GM06990 (cell line): ENCODE results near the gene EML4.

Source experiments
- DNase-seq: peaks from one replicate; pipeline ENCODE4 v3.0.0-alpha.2; 2011; ENCODE audit not compliant: insufficient read length; ENCODE audit errors: extremely low read depth
- H3K27me3 ChIP-seq: replicated peaks from 2 replicates; pipeline ENCODE4 v1.6.0; 2011; ENCODE audit warnings: low read length; ENCODE audit not compliant: control insufficient read depth, insufficient read depth
- H3K36me3 ChIP-seq: 2 replicates; pipeline ENCODE4 v1.5.1; 2011; ENCODE audit warnings: low read length; ENCODE audit not compliant: control insufficient read depth, insufficient read depth
- H3K4me3 ChIP-seq: replicated peaks from 2 replicates; pipeline ENCODE4 v1.5.1; 2011; ENCODE audit warnings: low read depth, mild to moderate bottlenecking, control low read depth, low read length
- CTCF ChIP-seq: IDR thresholded peaks from 2 replicates; pipeline ENCODE4 v1.5.1; 2011; ENCODE audit warnings: low read length, control low read depth, mild to moderate bottlenecking, inconsistent platforms; ENCODE audit not compliant: insufficient read depth, poor library complexity, severe bottlenecking

Gene EML4

GRCh38 chr2:42214669-42215068, 45.5 kb downstream of the EML4 start:
- no peak for TF ChIP-seq CTCF

GRCh38 chr2:42216694-42217093, 47.5 kb downstream of the EML4 start:
- H3K27me3 ChIP-seq, result no peaks in the 10 kb centered on the region
- no peak for TF ChIP-seq CTCF
- no peaks in the 10 kb centered on the region; the same call in 1 of the 2 replicates for H3K36me3 ChIP-seq
- H3K4me3 ChIP-seq, result no peak overlapping the region
- no peak for DNase-seq

More at GRCh38 chr2:42214669-42215068, 45.5 kb downstream of the EML4 start:
- Histone ChIP-seq H3K27me3 (no peaks in the 10 kb centered on the region), H3K36me3 (no peaks in the 10 kb centered on the region; the same call in 1 of the 2 replicates), H3K4me3 (no peak overlapping the region)
- no peak for DNase-seq

GRCh38 chr2:42217307-42217706, 48.2 kb downstream of the EML4 start:
- no peaks in the 10 kb centered on the region for H3K27me3 ChIP-seq
- no peak for TF ChIP-seq CTCF
- H3K4me3 ChIP-seq, result no peak overlapping the region
- H3K36me3 ChIP-seq, result peaks cover 1% of the 10 kb centered on the region
- DNase-seq, result no peak

GRCh38 chr2:42217914-42218313, 48.8 kb downstream of the EML4 start:
- peaks cover 1% of the 10 kb centered on the region for H3K36me3 ChIP-seq
- no peaks in the 10 kb centered on the region for H3K27me3 ChIP-seq
- TF ChIP-seq CTCF, result no peak
- no peak overlapping the region for H3K4me3 ChIP-seq
- DNase-seq, result no peak

- Histone ChIP-seq H3K27me3 (no peaks in the 10 kb centered on the region), H3K4me3 (no peak overlapping the region), H3K36me3 (peaks cover 1% of the 10 kb centered on the region)
- no peak for DNase-seq
- TF ChIP-seq CTCF, result no peak
Measured at GRCh38 chr2:42218712-42219111, 49.6 kb downstream of the EML4 start.

- no peak for TF ChIP-seq CTCF
- H3K27me3 ChIP-seq, result no peaks in the 10 kb centered on the region
- H3K4me3 ChIP-seq, result no peak overlapping the region
- H3K36me3 ChIP-seq, result peaks cover 1% of the 10 kb centered on the region
- DNase-seq, result no peak
Measured at GRCh38 chr2:42219160-42219559, 50.0 kb downstream of the EML4 start.
